Sigmoid colon (tissue), 7 donors: ENCODE results near the gene STAT5B. TPM values are rescaled to one million over a fixed set of nuclear protein-coding genes. Genes with fewer than 3 reads are reported as not detected.
"Not testable (repeated sequence)": the region's sequence is repeated elsewhere in the genome, so short reads cannot be mapped to it uniquely, and the experiment has no call there.

ENCODE experiments used
- DNase-seq: peaks from one replicate; pipeline ENCODE4 v3.0.0-alpha.2; 2019
- H3K27ac ChIP-seq, 4 donors: fragments of 200-600 bp; sonication (generic); one replicate each; pipeline ENCODE4 v1.5.1; 2016 to 2019; ENCODE audit warnings: mild to moderate bottlenecking in 1 of 4
- H3K27me3 ChIP-seq, 3 donors: fragments of 200-600 bp; sonication (generic); one replicate each; pipeline ENCODE4 v1.5.1; 2019; ENCODE audit warnings: mild to moderate bottlenecking in 1 of 3
- H3K36me3 ChIP-seq, 4 donors: fragments of 200-600 bp; sonication (generic); one replicate each; pipeline ENCODE4 v1.5.1; 2016 to 2019
- H3K4me1 ChIP-seq, 4 donors: fragments of 200-600 bp; sonication (generic); one replicate each; pipeline ENCODE4 v1.5.1; 2017 to 2019
- H3K4me3 ChIP-seq, 4 donors: fragments of 200-600 bp; sonication (generic); one replicate each; pipeline ENCODE4 v1.5.1; 2017 to 2019; ENCODE audit warnings: mild to moderate bottlenecking in 2 of 4, moderate library complexity in 1 of 4
- H3K9me3 ChIP-seq, 4 donors: fragments of 200-600 bp in 3 of 4; sonication (generic) in 3 of 4; one replicate each; pipeline versions ENCODE4 v1.5.1 to v1.6.1; 2013 to 2019
- EP300 ChIP-seq, 4 donors: sonication (generic); formaldehyde crosslinking; IDR thresholded peaks; one replicate each; pipeline ENCODE4 v1.6.1; 2017; ENCODE audit warnings: antibody characterized with exemption in 4 of 4
- POLR2A ChIP-seq, 2 donors: fragments of 450-650 bp; IDR thresholded peaks; one replicate each; pipeline ENCODE4 v1.6.1; 2016; ENCODE audit warnings: antibody characterized with exemption in 2 of 2, mild to moderate bottlenecking in 2 of 2, moderate library complexity in 2 of 2
- POLR2AphosphoS5 ChIP-seq, 4 donors: sonication (generic); formaldehyde crosslinking; IDR thresholded peaks; one replicate each; pipeline ENCODE4 v1.6.1; 2017; ENCODE audit warnings: antibody characterized with exemption in 4 of 4
- WGBS, 2 donors: extraction: QIAGEN DNeasy Blood & Tissue Kit; methylation state at CpG; one replicate each; pipeline ENCODE4 v1.1.7; 2013; 5-methylcytosine and 5-hydroxymethylcytosine counted together
- intact Hi-C: fragments of 100-400 bp; cut with DNase I; formaldehyde crosslinking; loops from one replicate; pipeline ENCODE4 v1.15.1; 2023
- polyA plus RNA-seq, 3 donors: library from polyadenylated mRNA; stranded (reverse); fragments of 200-250 nt; gene quantifications; one replicate each; pipeline ENCODE4 v1.2.3, GENCODE V29; 2013
- total RNA-seq, 4 donors: library from RNA; depleted of rRNA; stranded (reverse); fragments of >200 nt; gene quantifications; one replicate each; pipeline ENCODE4 v1.1.0, GENCODE V29; 2016
- TF ChIP-seq, protein P1 (sequence below), 4 experiments: fragments of 450-650 bp in 3 of 4; fragments of 200-600 bp in 1 of 4; IDR thresholded peaks; one replicate each; pipeline ENCODE4 v1.5.1; 2016 to 2019; ENCODE audit warnings: antibody characterized with exemption in 4 of 4, mild to moderate bottlenecking in 3 of 4, moderate library complexity in 2 of 4
- donor health status: healthy with polysubstance abuse.
- donor health status: Bipolar disorder and iron deficiency.
- donor health status: healthy.

The STAT5B gene
- total and polyA plus RNA-seq, 7 donors: 11.3 to 117 (median 93.5) TPM

DNA sequence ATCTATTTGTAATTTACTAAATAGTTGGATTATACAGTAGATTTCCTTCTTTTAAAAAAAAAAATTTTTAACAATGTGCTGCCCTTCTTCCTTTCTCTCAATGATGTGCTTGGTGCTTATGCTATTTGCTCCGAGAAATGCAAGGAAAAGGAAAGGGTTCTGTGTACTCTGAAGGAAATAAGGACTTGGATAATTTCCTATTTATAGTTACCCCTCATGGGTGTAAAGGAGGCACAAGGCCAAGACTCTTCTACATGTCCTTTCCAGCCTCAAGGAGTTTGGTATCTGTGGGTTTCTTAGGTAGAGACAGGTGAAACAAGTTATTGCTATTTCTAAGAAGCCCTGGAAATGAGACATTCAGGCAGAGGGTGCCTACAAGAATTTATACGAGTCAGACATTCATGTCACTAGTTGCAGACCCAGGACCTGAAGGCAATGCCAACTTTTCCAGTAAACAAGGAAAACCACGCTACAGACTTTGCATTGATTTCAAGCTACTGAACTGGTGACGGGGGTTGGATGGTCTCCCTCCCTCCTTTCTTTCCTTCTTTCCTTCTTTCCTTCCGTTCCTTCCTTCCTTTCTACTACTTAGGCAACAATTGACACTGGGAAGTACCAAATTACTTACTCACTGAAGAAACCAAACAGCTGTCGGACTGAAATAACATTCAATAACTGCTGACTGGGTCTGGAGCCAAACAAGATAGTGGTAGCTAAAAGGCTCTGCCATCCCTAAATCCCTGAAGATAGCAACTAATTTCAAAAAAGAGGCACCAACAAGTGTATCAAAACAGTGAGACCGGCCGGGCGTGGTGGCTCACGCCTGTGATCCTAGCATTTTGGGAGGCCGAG is 48.1 kb downstream of the STAT5B start:
- TF ChIP-seq, protein P1, sequence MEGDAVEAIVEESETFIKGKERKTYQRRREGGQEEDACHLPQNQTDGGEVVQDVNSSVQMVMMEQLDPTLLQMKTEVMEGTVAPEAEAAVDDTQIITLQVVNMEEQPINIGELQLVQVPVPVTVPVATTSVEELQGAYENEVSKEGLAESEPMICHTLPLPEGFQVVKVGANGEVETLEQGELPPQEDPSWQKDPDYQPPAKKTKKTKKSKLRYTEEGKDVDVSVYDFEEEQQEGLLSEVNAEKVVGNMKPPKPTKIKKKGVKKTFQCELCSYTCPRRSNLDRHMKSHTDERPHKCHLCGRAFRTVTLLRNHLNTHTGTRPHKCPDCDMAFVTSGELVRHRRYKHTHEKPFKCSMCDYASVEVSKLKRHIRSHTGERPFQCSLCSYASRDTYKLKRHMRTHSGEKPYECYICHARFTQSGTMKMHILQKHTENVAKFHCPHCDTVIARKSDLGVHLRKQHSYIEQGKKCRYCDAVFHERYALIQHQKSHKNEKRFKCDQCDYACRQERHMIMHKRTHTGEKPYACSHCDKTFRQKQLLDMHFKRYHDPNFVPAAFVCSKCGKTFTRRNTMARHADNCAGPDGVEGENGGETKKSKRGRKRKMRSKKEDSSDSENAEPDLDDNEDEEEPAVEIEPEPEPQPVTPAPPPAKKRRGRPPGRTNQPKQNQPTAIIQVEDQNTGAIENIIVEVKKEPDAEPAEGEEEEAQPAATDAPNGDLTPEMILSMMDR (IDR thresholded peaks at IDR 0.05): no peak
- TF ChIP-seq EP300 (IDR thresholded peaks at IDR 0.05) (no peak), POLR2AphosphoS5 (IDR thresholded peaks at IDR 0.05) (no peak), POLR2A (IDR thresholded peaks at IDR 0.05) (no peak)
- 85% methylated on average over 11 of the region's 11 CpGs for WGBS, 2 donors
- H3K36me3 ChIP-seq: peaks cover 4 to 40% (median 18%) of the 10 kb centered on the region in 4 donors
- peaks cover 0 to 17% (median 16%) of the 10 kb centered on the region in 4 donors for H3K4me1 ChIP-seq
- H3K27ac ChIP-seq: peak overlapping the region; percentile 6 to 53 (median 24)
- H3K4me3 ChIP-seq: no peak overlapping the region
- no peaks in the 10 kb centered on the region for H3K27me3 ChIP-seq
- DNase-seq: peak; percentile 2
- H3K9me3 ChIP-seq: no peaks in the 10 kb centered on the region
- intact Hi-C loops: no loop called here

DNA sequence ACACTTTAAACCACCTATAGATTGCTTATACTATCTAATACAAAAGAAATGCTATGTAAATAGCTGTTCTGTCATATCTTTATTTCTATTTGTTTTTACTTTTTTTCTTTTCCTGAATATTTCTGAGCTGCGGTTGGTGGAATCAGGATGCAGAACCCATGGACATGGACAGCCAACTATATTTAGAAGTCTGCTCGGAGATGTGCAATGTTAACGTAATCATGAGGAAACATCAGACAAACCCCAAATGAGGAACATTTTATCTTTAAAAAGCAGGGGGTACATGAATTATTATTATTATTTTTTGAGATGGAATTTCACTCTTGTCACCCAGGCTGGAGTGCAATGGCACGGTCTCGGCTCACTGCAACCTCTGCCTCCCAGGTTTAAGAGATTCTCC is 50.5 kb downstream of the STAT5B start:
- Histone ChIP-seq H3K4me3 (no peak overlapping the region), H3K36me3 (peaks cover 4 to 61% (median 26%) of the 10 kb centered on the region in 4 donors), H3K9me3 (no peaks in the 10 kb centered on the region), H3K27ac (no peak overlapping the region), H3K4me1 (peaks cover 0 to 17% (median 15%) of the 10 kb centered on the region in 4 donors), H3K27me3 (no peaks in the 10 kb centered on the region)
- intact Hi-C loops: no loop called here
- no peak for DNase-seq
- WGBS, 2 donors: 92 to 95% methylated on average over 5 of the region's 5 CpGs
- TF ChIP-seq POLR2AphosphoS5 (IDR thresholded peaks at IDR 0.05) (no peak), POLR2A (IDR thresholded peaks at IDR 0.05) (no peak), EP300 (IDR thresholded peaks at IDR 0.05) (no peak)
- TF ChIP-seq, protein P1 (IDR thresholded peaks at IDR 0.05): no peak

DNA sequence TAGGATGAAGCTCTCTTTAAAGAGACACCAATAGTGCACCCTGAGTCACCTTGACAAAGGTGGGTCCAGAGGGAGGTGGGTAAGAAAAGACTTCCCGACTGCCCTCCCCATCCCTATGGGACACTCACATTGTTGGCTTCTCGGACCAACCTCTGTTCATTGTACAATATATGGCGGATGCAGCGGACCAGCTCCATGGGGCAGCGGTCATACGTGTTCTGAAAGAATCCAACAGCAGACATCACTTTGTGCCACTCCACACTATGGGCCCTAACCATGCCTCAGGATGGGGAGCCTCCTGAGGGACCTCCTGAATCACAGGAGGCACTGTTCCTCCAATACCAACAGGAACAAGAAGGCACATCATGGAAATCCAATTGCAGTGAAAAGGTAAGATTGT is 51.5 kb downstream of the STAT5B start:
- H3K27ac ChIP-seq: no peak overlapping the region
- H3K27me3 ChIP-seq: no peaks in the 10 kb centered on the region
- H3K4me1 ChIP-seq: peaks cover 0 to 17% (median 15%) of the 10 kb centered on the region in 4 donors
- no peak for DNase-seq
- no peak for TF ChIP-seq POLR2A (IDR thresholded peaks at IDR 0.05)
- TF ChIP-seq, protein P1 (IDR thresholded peaks at IDR 0.05): no peak
- TF ChIP-seq EP300 (IDR thresholded peaks at IDR 0.05): no peak
- no peak for TF ChIP-seq POLR2AphosphoS5 (IDR thresholded peaks at IDR 0.05)
- intact Hi-C loops: loop anchor here (5.0 kb wide), 1 partner anchor 63 kb away; the partner anchor contains the start of gene STAT5A
- no peak overlapping the region for H3K4me3 ChIP-seq
- WGBS, 2 donors: 96% methylated on average over 6 of the region's 6 CpGs
- peaks cover 4 to 66% (median 26%) of the 10 kb centered on the region in 4 donors for H3K36me3 ChIP-seq
- no peaks in the 10 kb centered on the region for H3K9me3 ChIP-seq

DNA sequence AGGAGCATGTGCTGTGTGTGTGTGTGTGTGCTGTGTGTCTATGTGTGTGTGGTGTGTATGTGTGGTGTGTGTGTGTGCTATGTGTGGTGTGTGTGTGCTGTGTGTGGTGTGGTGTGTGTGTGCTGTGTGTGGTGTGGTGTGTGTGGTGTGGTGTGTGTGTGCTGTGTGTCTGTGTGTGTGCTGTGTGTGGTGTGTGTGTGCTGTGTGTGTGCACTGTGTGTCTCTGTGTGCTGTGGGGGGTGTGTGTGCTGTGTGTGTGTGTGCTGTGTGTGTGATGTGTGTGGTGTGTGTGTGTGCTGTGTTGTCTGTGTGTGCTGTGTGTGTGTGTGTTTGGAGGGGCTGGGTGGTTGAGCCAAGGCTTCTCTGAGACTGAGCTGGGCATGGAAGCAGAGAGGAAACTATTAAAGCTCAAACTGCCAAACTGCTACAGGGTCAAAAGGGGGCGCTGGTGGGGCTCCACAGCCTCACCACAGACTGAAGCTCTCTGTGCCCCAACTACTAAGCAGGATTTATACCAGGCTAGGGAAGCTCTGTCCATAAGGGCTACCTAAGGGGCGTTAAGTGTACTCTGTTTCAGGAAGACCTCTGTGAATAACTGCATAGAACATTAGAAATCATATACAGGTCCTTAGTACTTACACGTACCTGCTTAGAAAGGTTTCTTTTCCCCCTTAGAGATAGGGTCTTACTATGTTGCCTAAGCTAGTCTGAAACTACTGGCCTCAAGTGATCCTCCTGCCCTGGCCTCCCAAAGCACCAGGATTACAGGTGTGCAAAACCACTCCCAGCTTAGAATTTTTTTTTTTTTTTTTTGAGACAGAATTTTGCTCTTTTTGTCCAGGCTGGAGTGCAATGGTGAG is 54.1 kb downstream of the STAT5B start:
- Histone ChIP-seq H3K9me3 (no peaks in the 10 kb centered on the region), H3K27me3 (no peaks in the 10 kb centered on the region), H3K4me3 (no peak overlapping the region), H3K27ac (no peak overlapping the region), H3K36me3 (peaks cover 17 to 83% (median 36%) of the 10 kb centered on the region in 4 donors), H3K4me1 (no peaks in the 10 kb centered on the region)
- intact Hi-C loops: loop anchor here (5.0 kb wide), 1 partner anchor 65 kb away; the partner anchor contains the start of gene STAT5A
- TF ChIP-seq EP300 (IDR thresholded peaks at IDR 0.05): no peak
- TF ChIP-seq, protein P1 (IDR thresholded peaks at IDR 0.05): peak in 3 of 4 experiments; percentile 17 to 49 (median 39)
- 48 to 58% methylated on average over 3 of the region's 3 CpGs for WGBS, 2 donors
- DNase-seq: no peak

DNA sequence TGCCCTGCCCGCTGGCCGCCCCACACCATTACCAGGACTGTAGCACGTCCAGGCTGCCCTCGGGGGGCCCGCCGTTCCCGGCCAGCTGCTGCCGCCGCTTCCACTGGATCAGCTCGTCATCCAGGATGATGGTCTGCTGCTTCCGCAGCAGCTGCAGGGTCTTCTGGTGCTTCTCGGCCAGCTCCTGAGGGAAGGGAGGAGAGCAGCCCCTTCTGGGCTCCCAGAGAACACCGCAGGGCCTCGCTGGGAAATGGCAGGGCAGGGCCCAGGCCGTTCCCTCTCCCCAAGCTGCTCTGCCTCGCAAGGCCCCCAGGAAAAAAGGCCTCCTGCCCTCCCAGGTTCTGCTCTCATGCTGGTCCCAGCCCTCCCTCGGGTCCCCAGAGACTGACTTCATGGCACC is 56.9 kb downstream of the STAT5B start:
- H3K9me3 ChIP-seq, H3K4me1 ChIP-seq, intact Hi-C loops, DNase-seq, H3K27me3 ChIP-seq, H3K27ac ChIP-seq, H3K4me3 ChIP-seq: not testable (repeated sequence)
- 96 to 100% methylated on average over 3 to 4 of the region's 17 CpGs for WGBS, 2 donors
- peaks cover 32 to 84% (median 54%) of the 10 kb centered on the region in 4 donors for H3K36me3 ChIP-seq
